Activated naive CD8-positive, alpha-beta T cell (primary cell): ENCODE measurements around the gene RTEL1.

Source experiments
- H3K27ac Mint-ChIP-seq: one replicate; pipeline ENCODE4 v1.8.0; 2021; ENCODE audit warnings: mixed read lengths
- H3K27me3 Mint-ChIP-seq: one replicate; pipeline ENCODE4 v1.8.0; 2021; ENCODE audit warnings: mixed read lengths
- H3K36me3 Mint-ChIP-seq: one replicate; pipeline ENCODE4 v1.8.0; 2021; ENCODE audit warnings: mixed read lengths
- H3K4me1 Mint-ChIP-seq: one replicate; pipeline ENCODE4 v1.8.0; 2021; ENCODE audit warnings: low read depth, mixed read lengths
- H3K4me3 Mint-ChIP-seq: one replicate; pipeline ENCODE4 v1.8.0; 2021; ENCODE audit warnings: mild to moderate bottlenecking, mixed read lengths
- H3K9me3 Mint-ChIP-seq: one replicate; pipeline ENCODE4 v1.8.0; 2021; ENCODE audit warnings: low read depth, mixed read lengths

RTEL1 gene

DNA sequence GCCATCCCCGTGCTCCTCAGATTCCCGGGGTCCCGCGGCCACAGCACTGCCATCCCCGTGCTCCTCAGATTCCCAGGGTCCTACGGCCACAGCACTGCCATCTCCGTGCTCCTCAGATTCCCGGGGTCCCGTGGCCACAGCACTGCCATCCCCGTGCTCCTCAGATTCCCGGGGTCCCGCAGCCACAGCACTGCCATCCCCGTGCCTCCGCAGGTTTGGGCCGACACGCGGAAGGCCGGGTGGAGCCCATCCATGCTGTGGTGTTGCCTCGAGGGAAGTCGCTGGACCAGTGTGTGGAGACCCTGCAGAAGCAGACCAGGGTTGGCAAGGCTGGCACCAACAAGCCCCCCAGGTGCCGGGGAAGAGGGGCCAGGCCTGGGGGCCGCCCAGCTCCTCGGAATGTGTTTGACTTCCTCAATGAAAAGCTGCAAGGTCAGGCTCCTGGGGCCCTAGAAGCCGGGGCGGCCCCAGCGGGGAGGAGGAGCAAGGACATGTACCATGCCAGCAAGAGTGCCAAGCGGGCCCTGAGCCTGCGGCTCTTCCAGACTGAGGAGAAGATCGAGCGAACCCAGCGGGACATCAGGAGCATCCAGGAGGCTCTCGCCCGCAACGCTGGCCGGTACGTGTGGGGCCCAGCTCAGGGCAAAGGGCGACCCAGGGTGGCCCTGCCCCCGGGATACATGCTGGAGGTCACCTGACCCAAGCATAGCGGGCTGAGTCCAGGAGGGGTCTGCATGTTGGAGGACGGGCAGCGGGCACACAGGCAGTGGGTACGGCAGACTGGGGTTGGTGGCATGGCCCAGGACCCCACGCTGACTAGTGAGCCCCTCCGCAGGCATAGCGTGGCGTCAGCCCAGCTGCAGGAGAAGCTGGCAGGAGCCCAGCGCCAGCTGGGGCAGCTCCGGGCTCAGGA lies 77.1 kb downstream of the RTEL1 start:
- Mint-ChIP-seq H3K9me3 (no peaks in the 10 kb centered on the region), H3K27me3 (no peaks in the 10 kb centered on the region), H3K4me3 (no peak overlapping the region), H3K36me3 (no peaks in the 10 kb centered on the region), H3K4me1 (peaks cover 24% of the 10 kb centered on the region), H3K27ac (no peak overlapping the region)

DNA sequence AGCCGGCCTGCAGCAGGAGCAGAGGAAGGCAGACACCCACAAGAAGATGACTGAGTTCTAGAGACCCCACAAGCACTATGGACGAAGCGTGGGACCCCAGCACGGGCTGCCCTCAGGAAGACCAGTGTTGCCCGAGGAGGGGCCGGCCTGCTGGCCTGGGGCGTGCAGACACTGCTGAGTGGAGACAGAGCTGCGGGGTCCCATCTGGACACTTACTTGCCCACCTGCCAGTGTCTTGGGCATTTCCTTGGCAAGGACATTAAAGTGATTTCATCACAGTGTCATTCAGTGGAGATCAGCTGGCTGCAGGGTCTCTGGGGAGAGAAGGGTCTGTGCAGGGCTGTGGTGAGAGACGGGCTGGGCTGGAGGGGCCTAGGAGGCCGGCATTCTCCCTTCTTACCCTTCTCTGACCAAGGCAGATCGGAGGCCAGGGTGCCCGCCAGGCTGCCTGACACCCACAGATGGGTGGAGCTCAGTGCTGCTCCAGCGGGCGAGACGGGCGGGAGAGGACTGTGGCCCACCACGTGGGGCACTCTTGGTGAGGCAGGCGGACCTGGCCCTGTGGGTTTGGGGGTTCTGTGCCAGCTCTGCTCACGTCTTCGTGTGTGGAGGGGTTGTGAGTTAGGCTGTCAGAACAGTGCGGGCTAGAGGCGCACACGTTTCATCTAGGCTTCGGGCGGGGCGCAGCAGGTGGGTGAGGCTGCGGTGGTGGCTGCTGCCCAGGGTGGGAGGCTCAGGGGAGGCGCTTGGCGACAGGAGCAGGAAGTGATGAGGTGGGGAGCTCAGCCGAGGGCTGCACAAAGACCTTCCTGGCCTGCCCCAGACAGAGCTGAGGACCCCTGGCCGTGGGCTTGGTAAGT lies 78.0 kb downstream of the RTEL1 start, which contains the start of gene LIME1:
Gene LIME1 (plus strand): TSS at position 806 of the 860 bp plus-strand sequence. CDS start 886 bp downstream, outside the sequence.
- no peaks in the 10 kb centered on the region for H3K36me3 Mint-ChIP-seq
- no peaks in the 10 kb centered on the region for H3K27me3 Mint-ChIP-seq
- peaks cover 22% of the 10 kb centered on the region for H3K4me1 Mint-ChIP-seq
- H3K4me3 Mint-ChIP-seq = peak within 1 kb of the TSS; percentile 78
- no peaks in the 10 kb centered on the region for H3K9me3 Mint-ChIP-seq
- H3K27ac Mint-ChIP-seq = no peak within 1 kb of the TSS

- H3K4me3 Mint-ChIP-seq = peak overlapping the region; percentile 78
- peaks cover 22% of the 10 kb centered on the region for H3K4me1 Mint-ChIP-seq
- no peaks in the 10 kb centered on the region for H3K9me3 Mint-ChIP-seq
- H3K36me3 Mint-ChIP-seq = no peaks in the 10 kb centered on the region
- H3K27me3 Mint-ChIP-seq = no peaks in the 10 kb centered on the region
- H3K27ac Mint-ChIP-seq = no peak overlapping the region
These were observed 79.0 kb downstream of the RTEL1 start for GRCh38 chr20:63736893-63737694.

GRCh38 chr20:63737695-63737944 lies 79.5 kb downstream of the RTEL1 start:
- peaks cover 22% of the 10 kb centered on the region for H3K4me1 Mint-ChIP-seq
- H3K9me3 Mint-ChIP-seq = no peaks in the 10 kb centered on the region
- H3K36me3 Mint-ChIP-seq = no peaks in the 10 kb centered on the region
- no peak overlapping the region for H3K4me3 Mint-ChIP-seq
- no peaks in the 10 kb centered on the region for H3K27me3 Mint-ChIP-seq
- H3K27ac Mint-ChIP-seq = no peak overlapping the region

DNA sequence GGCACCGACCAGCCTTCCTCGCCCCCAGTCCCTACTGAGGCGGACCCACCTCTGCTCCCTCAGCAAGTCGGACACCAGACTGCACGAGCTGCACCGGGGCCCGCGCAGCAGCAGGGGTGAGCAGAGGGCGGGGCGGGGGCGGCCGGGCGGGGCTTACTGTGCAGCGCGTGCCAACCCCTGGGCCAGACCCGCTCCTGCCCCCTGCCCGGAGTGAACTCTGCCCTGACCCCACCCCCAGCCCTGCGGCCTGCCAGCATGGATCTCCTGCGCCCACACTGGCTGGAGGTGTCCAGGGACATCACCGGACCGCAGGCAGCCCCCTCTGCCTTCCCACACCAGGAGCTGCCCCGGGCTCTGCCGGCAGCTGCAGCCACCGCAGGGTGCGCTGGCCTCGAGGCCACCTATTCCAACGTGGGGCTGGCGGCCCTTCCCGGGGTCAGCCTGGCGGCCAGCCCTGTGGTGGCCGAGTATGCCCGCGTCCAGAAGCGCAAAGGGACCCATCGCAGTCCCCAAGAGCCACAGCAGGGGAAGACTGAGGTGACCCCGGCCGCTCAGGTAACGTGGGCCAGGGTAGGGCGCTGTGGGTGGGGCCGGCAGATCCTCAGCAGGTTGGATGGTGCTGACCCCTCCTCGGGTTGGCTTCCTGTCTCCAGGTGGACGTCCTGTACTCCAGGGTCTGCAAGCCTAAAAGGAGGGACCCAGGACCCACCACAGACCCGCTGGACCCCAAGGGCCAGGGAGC lies 80.0 kb downstream of the RTEL1 start:
- Mint-ChIP-seq H3K36me3 (no peaks in the 10 kb centered on the region), H3K9me3 (no peaks in the 10 kb centered on the region), H3K4me3 (peak overlapping the region; percentile 30), H3K27me3 (no peaks in the 10 kb centered on the region), H3K4me1 (peaks cover 22% of the 10 kb centered on the region), H3K27ac (no peak overlapping the region)

GRCh38 chr20:63738687-63739129 lies 80.6 kb downstream of the RTEL1 start:
- peaks cover 20% of the 10 kb centered on the region for H3K4me1 Mint-ChIP-seq
- no peaks in the 10 kb centered on the region for H3K36me3 Mint-ChIP-seq
- H3K27ac Mint-ChIP-seq = no peak overlapping the region
- H3K27me3 Mint-ChIP-seq = no peaks in the 10 kb centered on the region
- H3K9me3 Mint-ChIP-seq = no peaks in the 10 kb centered on the region
- H3K4me3 Mint-ChIP-seq = peak overlapping the region; percentile 30

- Mint-ChIP-seq H3K36me3 (no peaks in the 10 kb centered on the region), H3K4me1 (peaks cover 15% of the 10 kb centered on the region), H3K4me3 (peak within 1 kb of the TSS; percentile 54), H3K9me3 (no peaks in the 10 kb centered on the region), H3K27ac (no peak within 1 kb of the TSS), H3K27me3 (no peaks in the 10 kb centered on the region)
These were observed 81.3 kb downstream of the RTEL1 start, which contains the start of gene SLC2A4RG for GRCh38 chr20:63739130-63740069. TSS of gene SLC2A4RG (plus strand) at chr20:63739776. CDS start at chr20:63739913, 137 bp downstream.

DNA sequence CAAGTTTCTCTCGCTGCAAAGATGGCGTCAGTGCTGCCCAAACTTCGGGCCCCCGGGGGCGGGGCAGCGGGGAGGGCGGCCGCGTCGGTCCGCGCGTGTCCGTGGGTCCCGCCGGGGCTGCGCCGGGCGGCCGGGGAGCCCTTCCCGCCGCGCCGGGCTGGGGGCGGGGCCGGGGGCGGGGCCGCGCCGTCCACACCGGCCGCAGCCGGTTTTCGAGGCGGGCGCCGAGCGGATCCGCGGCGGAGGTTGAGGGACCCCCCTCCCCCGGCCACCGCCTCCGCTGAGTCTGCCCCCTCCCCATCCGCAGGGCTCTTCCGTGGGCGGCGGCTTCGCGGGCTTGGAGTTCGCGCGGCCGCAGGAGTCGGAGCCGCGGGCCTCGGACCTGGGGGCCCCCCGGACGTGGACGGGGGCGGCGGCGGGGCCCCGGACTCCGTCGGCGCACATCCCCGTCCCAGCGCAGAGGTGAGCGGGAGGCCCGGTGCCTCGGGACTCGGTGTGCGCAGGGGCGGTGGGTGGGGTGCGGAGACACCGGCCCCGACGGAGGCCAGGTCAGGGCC lies 82.0 kb downstream of the RTEL1 start:
- no peak overlapping the region for H3K27ac Mint-ChIP-seq
- no peaks in the 10 kb centered on the region for H3K27me3 Mint-ChIP-seq
- H3K36me3 Mint-ChIP-seq = no peaks in the 10 kb centered on the region
- H3K4me3 Mint-ChIP-seq = peak overlapping the region; percentile 54
- H3K9me3 Mint-ChIP-seq = no peaks in the 10 kb centered on the region
- H3K4me1 Mint-ChIP-seq = peaks cover 15% of the 10 kb centered on the region

GRCh38 chr20:63740627-63741353 lies 82.7 kb downstream of the RTEL1 start:
- H3K27me3 Mint-ChIP-seq = no peaks in the 10 kb centered on the region
- H3K4me3 Mint-ChIP-seq = peak overlapping the region; percentile 54
- peaks cover 12% of the 10 kb centered on the region for H3K4me1 Mint-ChIP-seq
- no peaks in the 10 kb centered on the region for H3K9me3 Mint-ChIP-seq
- no peak overlapping the region for H3K27ac Mint-ChIP-seq
- H3K36me3 Mint-ChIP-seq = no peaks in the 10 kb centered on the region

GRCh38 chr20:63741354-63741675 lies 83.2 kb downstream of the RTEL1 start:
- Mint-ChIP-seq H3K4me3 (no peak overlapping the region), H3K27me3 (no peaks in the 10 kb centered on the region)

DNA sequence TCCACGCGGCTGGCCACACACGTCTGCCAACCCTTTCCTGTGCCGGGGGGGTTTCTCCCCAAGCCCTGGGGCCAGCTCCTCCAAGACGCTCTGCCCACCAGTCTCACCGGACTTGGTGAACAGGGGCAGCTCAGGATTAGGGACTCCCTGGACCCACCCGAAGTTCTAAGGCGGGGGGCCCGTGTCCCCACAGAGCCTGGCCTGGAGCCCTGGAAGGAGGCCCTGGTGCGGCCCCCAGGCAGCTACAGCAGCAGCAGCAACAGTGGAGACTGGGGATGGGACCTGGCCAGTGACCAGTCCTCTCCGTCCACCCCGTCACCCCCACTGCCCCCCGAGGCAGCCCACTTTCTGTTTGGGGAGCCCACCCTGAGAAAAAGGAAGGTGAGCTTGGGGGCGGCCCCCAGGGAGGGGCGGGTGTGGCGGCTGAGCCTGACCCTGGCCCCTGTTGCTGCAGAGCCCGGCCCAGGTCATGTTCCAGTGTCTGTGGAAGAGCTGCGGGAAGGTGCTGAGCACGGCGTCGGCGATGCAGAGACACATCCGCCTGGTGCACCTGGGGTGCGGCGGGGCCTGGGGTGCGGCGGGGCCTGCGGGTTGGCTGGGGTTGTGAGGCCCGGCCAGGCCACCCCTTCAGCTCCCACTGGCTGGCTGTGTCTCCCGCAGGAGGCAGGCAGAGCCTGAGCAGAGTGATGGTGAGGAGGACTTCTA lies 83.7 kb downstream of the RTEL1 start:
- Mint-ChIP-seq H3K36me3 (no peaks in the 10 kb centered on the region), H3K27me3 (no peaks in the 10 kb centered on the region), H3K4me1 (peaks cover 2% of the 10 kb centered on the region), H3K4me3 (no peak overlapping the region), H3K9me3 (no peaks in the 10 kb centered on the region), H3K27ac (no peak overlapping the region)

More at GRCh38 chr20:63741354-63741675, 83.2 kb downstream of the RTEL1 start:
- Mint-ChIP-seq H3K4me1 (peaks cover 7% of the 10 kb centered on the region), H3K9me3 (no peaks in the 10 kb centered on the region), H3K36me3 (no peaks in the 10 kb centered on the region), H3K27ac (no peak overlapping the region)

GRCh38 chr20:63742381-63743024 lies 84.4 kb downstream of the RTEL1 start:
- no peaks in the 10 kb centered on the region for H3K36me3 Mint-ChIP-seq
- H3K9me3 Mint-ChIP-seq = no peaks in the 10 kb centered on the region
- no peaks in the 10 kb centered on the region for H3K4me1 Mint-ChIP-seq
- H3K27me3 Mint-ChIP-seq = no peaks in the 10 kb centered on the region
- no peak overlapping the region for H3K4me3 Mint-ChIP-seq
- no peak overlapping the region for H3K27ac Mint-ChIP-seq
